Hindlimb muscle (tissue), 1 donor: ENCODE measurements around the gene MYLK3. TPM values are rescaled to one million over a fixed set of nuclear protein-coding genes. Genes with fewer than 3 reads are reported as not detected.

Experiments
- DNase-seq: peaks from one replicate; pipeline ENCODE4 v3.0.0-alpha.2; 2013
- polyA plus RNA-seq: library from polyadenylated mRNA; unstranded; fragments of 120-200 nt; gene quantifications from one replicate; pipeline ENCODE4 v1.2.1, GENCODE V29; 2013; ENCODE audit not compliant: insufficient read length

The MYLK3 gene
- polyA plus RNA-seq, 1 donor: 7.9 TPM

DNA sequence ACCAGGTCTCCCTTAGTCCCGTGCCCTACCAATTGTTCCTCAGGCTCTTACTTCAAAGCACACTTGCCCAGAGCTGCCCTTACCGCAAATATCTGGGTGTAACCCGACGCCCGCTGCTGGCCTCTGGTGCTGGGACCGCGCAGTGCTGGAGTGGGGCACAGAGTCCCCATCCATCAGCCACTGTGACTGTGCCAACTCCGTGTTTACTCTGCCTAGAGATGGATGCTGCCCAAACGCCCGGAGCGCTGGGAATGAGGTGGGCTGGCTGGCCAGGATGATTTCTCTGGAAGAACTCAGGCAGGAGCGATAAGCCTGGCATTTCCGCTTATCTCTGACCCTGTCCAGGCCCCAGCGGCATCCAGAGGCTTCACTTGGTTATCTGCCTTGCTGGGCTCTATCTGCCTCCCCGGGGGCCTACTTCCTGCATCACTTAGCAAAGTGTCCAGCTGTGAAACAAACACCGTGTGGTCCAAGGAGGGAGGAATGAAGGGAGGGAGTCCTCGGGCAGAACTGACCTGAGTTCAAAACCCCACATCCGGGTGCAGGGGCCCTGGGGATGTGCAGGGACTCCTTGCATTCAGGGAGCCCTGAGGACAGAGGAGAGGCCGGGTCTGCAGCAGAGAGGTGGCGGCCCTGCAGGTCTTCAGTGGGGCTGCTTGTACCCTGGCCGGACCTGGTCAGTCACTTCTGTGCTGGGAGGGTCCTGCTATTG is 9.4 kb upstream of the MYLK3 start:
- DNase-seq: no peak

- DNase-seq: no peak
Measured at GRCh38 chr16:46756772-46757171, 8.6 kb upstream of the MYLK3 start.

DNA sequence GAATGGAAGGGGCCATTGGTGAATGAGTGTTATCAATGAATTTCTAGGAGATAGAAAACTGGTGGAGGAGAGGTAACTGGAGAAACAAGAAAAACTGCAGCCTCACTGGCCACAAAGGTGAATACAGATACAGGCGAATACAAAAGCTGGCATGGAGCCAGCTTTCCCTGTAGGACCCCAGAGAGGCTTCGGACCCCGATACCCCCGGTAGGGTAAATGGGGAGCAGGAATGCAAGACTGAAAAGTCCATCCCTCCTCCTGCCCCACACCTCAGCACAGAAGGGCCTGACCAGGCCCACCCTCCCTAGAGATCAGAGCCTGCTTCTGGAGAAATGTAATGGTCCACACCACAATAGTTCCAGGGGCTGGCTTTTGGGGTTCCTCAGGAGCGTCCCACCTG is 4.9 kb upstream of the MYLK3 start:
- DNase-seq: no peak

DNA sequence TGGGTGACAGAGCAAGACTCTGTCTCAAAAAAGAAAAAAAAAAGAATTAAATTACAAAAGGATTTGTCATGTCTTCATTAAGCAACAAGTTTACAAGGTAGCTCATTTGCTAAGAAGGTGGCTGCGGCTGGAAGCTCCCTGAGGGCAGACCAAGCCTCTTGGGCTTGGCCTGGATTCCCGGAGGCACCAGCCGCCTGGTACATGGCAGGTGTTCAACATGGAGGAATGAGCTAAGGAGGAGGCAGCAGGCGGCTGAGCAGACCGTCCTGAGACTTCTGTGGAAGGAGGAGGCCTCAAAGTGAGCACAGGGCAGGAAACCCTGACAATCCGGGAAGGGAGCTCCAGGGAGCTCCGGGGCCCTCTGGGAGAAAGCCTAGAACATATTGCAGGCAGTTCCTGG is 3.2 kb upstream of the MYLK3 start:
- DNase-seq: no peak

DNA sequence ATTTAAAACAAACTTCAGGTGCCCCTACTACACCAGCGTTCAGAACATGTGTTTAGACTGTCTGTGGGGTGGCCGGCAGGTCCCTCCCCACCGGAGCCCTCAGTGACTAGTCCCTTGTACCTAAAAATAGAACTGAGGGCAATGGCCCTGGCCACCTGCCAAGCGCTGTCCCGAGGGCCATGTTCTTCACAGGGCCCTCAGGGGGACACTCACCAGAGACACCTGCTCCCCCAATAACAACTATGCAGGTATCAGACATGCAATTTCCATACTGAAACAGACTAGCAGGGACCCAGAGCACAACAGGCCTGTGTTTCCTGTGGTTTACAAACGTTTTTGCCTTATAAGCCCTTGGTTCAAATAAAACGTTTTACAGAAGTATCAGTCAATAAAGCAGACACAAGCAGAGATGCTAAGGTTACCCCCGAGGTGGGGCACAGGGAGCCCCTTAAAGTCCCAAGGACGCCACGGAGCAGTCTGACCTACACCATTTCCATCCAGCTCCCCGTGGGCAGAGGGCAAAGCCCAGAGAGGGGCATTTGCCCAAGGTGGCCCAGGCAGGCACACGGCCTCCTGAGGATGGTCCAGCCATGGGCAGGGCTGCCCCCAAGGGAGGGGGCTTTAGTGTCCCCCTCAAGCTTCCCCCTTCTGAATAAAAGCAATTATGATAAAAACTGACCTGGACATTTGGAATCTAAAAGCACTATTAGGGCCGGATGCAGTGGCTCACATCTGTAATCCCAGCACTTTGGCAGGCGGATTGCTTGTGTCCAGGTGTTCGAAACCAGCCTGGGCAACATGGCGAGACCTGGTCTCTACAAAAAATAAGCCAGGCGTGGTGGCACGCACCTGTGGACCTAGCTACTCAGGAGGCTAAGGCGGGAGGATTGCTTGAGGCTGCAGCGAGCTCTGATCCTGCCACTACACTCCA is 896 bp upstream of the MYLK3 start:
- no peak for DNase-seq

DNA sequence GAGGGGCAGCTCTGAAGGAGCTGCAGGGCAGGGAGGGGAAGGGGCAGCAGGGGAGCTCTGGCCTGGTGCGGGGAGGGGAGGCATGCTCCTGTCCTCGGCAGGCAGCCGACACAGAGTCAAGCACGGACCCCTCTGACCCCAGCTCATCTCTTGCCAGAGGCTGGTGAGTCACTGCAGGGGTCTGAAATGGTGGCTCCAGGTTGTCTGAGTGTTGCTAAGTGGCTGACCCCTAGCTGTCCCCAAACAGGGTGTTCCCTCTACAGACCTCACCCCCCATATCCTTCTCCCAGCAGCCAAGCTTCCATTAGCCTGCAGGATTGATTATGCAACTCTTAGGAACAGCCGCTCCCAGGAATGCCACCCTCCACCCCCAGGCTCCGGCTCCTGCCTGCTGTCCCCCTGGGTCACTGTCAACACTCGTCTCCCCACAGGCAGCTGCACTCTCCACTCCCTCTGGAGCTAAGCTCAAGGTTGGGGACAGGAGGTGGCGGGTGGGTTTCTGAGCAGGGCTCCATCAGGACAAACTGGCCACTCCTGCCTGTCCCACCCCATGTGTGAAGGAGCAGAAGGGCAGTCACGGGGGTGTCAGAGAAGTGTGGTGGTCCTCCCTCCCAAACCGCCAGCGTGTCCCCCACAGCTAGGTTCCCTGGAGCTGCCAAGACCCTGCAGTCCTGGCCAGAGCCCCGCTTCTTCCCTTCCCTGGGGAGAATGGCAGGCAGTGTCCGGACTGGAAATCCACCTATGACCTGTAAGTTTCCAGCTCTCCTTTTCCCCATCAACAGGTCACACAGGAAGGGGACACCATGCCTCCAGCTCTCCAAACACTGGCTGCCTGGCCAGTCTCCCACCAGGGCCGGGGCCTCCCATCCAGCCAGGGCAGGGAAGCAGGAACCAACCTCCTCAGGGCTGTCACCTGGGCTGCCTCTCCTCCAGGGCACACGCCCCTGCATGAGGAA is 1.0 kb downstream of the MYLK3 start:
- DNase-seq: no peak

- DNase-seq: no peak
Measured at GRCh38 chr16:46745617-46746016, 2.5 kb downstream of the MYLK3 start.

GRCh38 chr16:46743232-46743719 is 4.9 kb downstream of the MYLK3 start:
- no peak for DNase-seq

- DNase-seq: no peak
Measured at GRCh38 chr16:46739934-46740333, 8.2 kb downstream of the MYLK3 start.

DNA sequence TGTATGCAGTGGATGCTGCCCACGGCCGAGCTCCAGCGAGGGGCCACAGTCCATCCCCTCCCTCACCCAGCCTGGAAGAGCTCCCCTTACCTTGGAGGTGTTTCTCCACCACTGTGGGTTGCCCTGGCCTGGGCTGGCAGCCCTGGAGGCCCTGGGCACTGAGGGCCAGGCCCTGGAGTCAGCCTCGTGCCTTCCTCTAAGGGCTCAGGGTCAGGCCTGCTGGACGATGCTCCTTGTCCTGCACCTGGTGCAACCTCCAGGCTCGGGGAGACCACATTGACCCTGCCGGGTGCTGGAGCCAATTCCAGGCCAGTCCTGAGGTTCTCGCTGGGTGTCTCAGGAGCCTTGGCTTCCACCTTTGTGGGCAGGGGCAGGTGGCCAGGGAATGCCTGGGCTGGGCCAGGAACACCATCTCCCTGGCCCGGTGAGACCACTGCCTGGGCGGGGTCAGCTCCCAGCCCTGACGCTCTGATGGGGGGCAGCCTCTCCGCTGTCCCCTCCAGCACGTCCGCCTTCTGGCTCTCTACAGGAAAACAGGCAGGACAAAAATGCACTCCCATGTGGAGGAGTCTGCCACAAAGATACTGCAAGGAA is 10.4 kb downstream of the MYLK3 start:
- DNase-seq: no peak

DNA sequence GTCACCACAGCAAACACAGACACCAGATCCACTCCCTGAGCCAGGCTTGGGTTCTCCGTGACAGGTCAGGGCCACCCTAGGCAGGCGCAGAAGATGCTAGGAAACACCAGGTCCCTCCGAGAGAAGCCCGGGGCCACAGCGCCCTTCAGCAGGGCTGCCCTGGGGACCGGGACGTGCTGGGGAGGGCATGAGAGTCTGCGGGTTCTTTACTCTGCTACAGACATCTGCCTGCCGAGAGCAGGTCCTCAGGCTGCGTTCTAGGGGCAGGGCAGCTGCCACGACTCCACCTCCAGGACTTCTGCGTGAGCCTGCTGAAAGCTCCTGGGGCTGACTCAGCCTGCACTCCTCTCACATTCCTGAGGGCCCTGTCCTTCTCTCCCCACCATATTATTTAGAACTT is 11.4 kb downstream of the MYLK3 start:
- DNase-seq: no peak

DNA sequence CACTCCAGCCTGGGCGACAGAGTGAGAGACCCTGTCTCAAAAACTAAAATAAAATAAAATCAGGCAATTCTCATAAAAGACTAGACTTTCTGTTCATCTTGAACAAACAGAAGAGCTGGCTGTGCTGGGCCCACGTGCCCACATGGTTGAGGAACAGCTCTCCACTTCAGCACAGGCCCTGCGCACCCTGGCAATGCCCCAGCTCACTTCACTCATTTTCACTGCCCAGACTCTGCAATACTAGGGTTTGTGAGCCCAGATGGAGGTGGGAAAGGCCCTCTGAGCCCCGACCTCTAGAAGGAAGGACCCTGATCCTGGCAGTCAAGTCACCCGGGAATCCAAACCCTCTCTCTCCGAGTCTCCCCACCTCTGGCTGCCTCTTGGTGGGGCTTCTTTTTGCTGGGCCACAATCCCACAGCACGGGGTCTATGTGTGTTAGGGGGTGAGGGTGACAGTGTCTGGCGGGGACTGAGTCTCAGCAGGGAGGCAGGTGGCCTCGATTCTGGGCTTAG is 14.8 kb downstream of the MYLK3 start:
- no peak for DNase-seq

- no peak for DNase-seq
Measured at GRCh38 chr16:46732561-46732960, 15.6 kb downstream of the MYLK3 start.

DNA sequence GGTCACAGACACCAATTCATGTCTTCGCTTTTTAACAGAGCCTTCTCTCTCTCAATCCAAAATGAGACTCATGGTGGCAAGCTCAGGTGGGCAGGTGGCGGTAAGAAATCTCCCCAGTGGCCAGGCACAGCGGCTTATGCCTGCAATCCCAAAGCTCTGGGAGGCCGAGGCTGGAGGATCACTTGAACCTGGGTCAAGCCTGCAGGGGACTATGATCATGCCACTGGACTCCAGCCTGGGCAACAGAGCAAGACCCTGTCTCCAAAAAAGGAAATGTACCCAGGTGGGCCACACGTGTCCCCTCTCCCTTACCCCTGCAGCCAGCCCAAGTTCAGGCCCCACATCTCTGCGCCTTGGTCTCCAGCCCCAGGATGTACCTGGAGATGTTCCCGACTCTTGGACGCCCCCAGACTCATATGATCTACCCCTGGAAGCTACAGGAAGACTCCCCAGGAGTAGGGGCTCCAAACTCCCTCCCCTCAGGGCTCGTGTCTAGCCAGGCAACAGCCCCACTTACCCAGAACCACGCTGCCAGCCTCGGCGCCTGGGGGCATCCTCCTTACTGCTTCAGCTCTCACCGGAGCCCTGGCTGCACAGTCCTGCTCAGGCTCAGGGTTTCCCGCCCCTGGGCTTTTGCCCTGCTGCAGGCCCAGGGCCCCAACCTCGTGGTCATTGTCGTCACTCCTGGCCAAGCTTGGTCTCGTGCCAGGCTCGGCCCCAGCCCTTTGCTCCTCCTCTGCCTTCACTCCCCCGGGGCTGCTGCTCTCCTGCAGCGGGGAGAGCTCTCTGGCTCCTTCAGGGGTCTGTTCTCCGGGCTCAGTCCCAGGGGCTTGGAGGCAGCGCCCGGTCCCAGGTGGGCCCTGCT is 16.2 kb downstream of the MYLK3 start:
- DNase-seq: no peak

DNA sequence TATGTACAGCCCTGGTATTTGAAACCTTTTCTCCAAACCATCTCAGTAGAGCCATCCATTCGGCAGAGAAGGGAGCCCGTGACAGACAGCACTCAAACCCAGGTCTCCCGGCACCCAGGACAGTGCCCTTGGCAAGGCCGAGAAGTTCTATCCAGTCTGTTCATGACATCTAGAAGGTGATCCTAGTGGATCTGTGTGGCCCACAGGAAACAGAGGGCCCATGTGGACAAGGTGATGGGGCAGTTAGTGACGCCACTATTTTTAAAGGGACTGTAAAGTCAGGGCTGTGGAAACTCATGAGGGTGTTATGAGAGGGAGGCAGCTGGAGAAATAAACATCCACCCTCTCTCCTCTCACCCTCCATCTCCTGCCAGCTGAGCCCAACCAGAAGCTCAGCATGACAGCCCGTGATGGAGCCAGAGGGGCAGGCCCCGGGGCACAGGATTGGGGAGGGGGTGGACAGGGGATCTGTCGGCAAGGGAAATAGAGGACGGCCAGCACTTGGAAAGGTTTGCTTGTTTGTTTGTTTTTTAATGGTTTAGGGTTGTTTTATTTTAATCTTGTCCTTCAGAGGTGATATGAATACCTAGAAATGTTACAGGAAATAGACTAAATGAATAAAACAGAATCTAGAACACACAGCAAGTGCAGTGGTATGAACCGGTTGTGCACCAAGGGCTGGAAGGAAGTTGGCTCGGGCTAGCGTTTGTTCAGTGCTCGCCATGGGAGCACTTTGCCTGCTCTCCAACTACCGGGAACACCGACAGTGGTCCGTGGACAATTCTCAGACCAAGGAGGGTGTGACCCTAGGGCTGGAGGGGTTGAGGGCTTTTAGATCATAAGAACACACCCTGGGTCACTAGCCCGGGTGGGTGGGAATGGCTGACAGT is 17.1 kb downstream of the MYLK3 start:
- DNase-seq: no peak

GRCh38 chr16:46730126-46730525 is 18.0 kb downstream of the MYLK3 start:
- DNase-seq: no peak

DNA sequence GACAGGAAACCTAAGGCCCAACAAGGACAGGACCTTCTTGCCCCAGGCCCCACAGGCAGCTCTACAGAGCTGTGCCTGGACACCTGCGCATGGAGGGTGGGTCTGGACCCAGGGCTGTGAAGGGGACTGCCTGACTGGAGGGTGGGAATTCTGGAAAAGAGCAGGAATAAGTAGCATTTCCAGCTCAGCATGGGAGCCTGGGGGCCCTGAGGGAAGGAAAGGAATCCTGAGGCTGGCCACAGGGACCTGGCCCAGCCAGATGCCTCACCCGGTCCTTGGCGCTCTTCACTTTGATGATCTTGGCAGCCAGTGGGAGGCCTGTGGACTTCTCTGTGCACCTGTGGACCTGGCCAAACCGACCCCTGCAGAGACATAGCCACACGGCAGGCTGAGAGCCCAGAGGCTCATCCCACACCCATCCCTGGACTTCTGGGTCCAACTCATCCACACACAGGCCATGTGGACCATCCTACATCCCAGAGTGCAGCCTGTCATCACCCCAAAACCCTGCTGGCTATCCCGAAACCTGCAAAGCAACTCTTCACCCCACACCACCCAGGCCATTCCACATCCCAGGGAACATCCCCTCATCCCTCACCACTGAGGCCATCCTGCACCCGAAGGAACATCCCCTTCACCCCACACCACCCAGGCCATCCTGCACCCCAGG is 18.7 kb downstream of the MYLK3 start:
- no peak for DNase-seq

DNA sequence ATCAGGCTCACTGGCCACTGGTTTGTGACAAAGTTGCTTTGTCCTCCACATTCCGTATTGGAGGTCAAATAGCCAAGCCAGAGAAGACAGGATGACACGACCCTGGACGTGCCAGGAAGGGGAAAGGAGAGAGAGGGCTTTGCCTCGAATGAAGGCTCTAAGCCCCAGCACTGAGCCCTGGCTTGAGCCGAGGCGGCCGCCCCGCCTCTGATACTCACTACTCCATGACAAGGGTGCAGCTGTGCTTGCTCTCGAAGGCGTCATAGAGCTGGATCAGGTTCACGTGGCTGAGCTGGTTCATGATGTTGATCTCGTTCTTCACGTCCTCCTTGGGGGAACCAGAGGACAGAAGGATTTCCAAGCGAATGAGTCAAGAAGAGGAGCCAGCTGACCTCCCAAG is 19.3 kb downstream of the MYLK3 start:
- DNase-seq: no peak

GRCh38 chr16:46727630-46728029 is 20.5 kb downstream of the MYLK3 start:
- no peak for DNase-seq
